ENCODE measurements around the gene MBNL1.

MBNL1 gene

GRCh38 chr3:152260026-152260425 is 8.7 kb upstream of the MBNL1 start:
- Mint-ChIP-seq H3K36me3 (peaks cover 16% of the 10 kb centered on the region), H3K27ac (peak overlapping the region; percentile 98)

GRCh38 chr3:152260529-152260928 is 8.2 kb upstream of the MBNL1 start:
- peaks cover 72% of the 10 kb centered on the region for H3K4me1 Mint-ChIP-seq
- H3K36me3 Mint-ChIP-seq: peaks cover 16% of the 10 kb centered on the region
- H3K4me3 Mint-ChIP-seq: peak overlapping the region; percentile 56
- DNase-seq (ENCODE audit: low spot score in 2 of 2) (no peak), ATAC-seq (peak; percentile 25)
- peak overlapping the region; percentile 98 for H3K27ac Mint-ChIP-seq
- H3K9me3 Mint-ChIP-seq: peaks cover 5% of the 10 kb centered on the region

More at GRCh38 chr3:152260026-152260425, 8.7 kb upstream of the MBNL1 start:
- Mint-ChIP-seq H3K4me3 (peak overlapping the region; percentile 56), H3K4me1 (peaks cover 76% of the 10 kb centered on the region), H3K9me3 (peaks cover 5% of the 10 kb centered on the region)
- ATAC-seq: no peak
- DNase-seq (ENCODE audit: low spot score in 2 of 2): no peak

- H3K27ac Mint-ChIP-seq: peak overlapping the region; percentile 98
- peaks cover 16% of the 10 kb centered on the region for H3K36me3 Mint-ChIP-seq
- ATAC-seq (no peak), DNase-seq (ENCODE audit: low spot score in 2 of 2) (no peak)
- H3K9me3 Mint-ChIP-seq: peaks cover 5% of the 10 kb centered on the region
- H3K4me1 Mint-ChIP-seq: peaks cover 70% of the 10 kb centered on the region
- peak overlapping the region; percentile 56 for H3K4me3 Mint-ChIP-seq
Measured at GRCh38 chr3:152261329-152261728, 7.4 kb upstream of the MBNL1 start.

- Mint-ChIP-seq H3K9me3 (peaks cover 5% of the 10 kb centered on the region), H3K4me1 (peaks cover 69% of the 10 kb centered on the region), H3K4me3 (peak overlapping the region; percentile 45), H3K27ac (peak overlapping the region; percentile 85), H3K36me3 (peaks cover 9% of the 10 kb centered on the region)
- ATAC-seq (no peak), DNase-seq (ENCODE audit: low spot score in 2 of 2) (no peak)
Measured at GRCh38 chr3:152263711-152264110, 5.0 kb upstream of the MBNL1 start.

- ATAC-seq: no peak
- Mint-ChIP-seq H3K36me3 (peaks cover 15% of the 10 kb centered on the region), H3K9me3 (peaks cover 5% of the 10 kb centered on the region), H3K27ac (peak overlapping the region; percentile 85), H3K4me1 (peaks cover 62% of the 10 kb centered on the region), H3K4me3 (peak overlapping the region; percentile 45)
- no peak for DNase-seq (ENCODE audit: low spot score in 2 of 2)
Measured at GRCh38 chr3:152264378-152264777, 4.4 kb upstream of the MBNL1 start.

GRCh38 chr3:152266221-152266995 is 2.3 kb upstream of the MBNL1 start:
- H3K36me3 Mint-ChIP-seq: peaks cover 36% of the 10 kb centered on the region
- H3K4me3 Mint-ChIP-seq: peak overlapping the region; percentile 77
- H3K27ac Mint-ChIP-seq: peak overlapping the region; percentile 86
- no peak for ATAC-seq
- no peak for DNase-seq (ENCODE audit: low spot score in 2 of 2)
- H3K4me1 Mint-ChIP-seq: peaks cover 50% of the 10 kb centered on the region
- peaks cover 5% of the 10 kb centered on the region for H3K9me3 Mint-ChIP-seq

GRCh38 chr3:152267831-152268554 is 736 bp upstream of the MBNL1 start:
- H3K9me3 Mint-ChIP-seq: peaks cover 5% of the 10 kb centered on the region
- ATAC-seq: no peak
- peaks cover 48% of the 10 kb centered on the region for H3K4me1 Mint-ChIP-seq
- H3K36me3 Mint-ChIP-seq: peaks cover 51% of the 10 kb centered on the region
- DNase-seq (ENCODE audit: low spot score in 2 of 2): no peak
- peak overlapping the region; percentile 86 for H3K27ac Mint-ChIP-seq
- peak overlapping the region; percentile 77 for H3K4me3 Mint-ChIP-seq

- peaks cover 63% of the 10 kb centered on the region for H3K36me3 Mint-ChIP-seq
- peak in 1 of 2 donors; percentile 66 for DNase-seq (ENCODE audit: low spot score in 2 of 2)
- H3K27ac Mint-ChIP-seq: peak overlapping the region; percentile 86
- peaks cover 41% of the 10 kb centered on the region for H3K4me1 Mint-ChIP-seq
- ATAC-seq: peak; percentile 66
- peak overlapping the region; percentile 77 for H3K4me3 Mint-ChIP-seq
- H3K9me3 Mint-ChIP-seq: no peaks in the 10 kb centered on the region
Measured at GRCh38 chr3:152269056-152269830, 514 bp downstream of the MBNL1 start.

- Mint-ChIP-seq H3K9me3 (no peaks in the 10 kb centered on the region), H3K36me3 (peaks cover 63% of the 10 kb centered on the region), H3K4me3 (peak overlapping the region; percentile 77), H3K4me1 (peaks cover 38% of the 10 kb centered on the region), H3K27ac (peak overlapping the region; percentile 86)
- ATAC-seq (peak; percentile 41), DNase-seq (ENCODE audit: low spot score in 2 of 2) (peak in 1 of 2 donors; percentile 72)
Measured at GRCh38 chr3:152269831-152270734, 1.4 kb downstream of the MBNL1 start.

GRCh38 chr3:152270937-152271336 is 2.2 kb downstream of the MBNL1 start:
- ATAC-seq (no peak), DNase-seq (ENCODE audit: low spot score in 2 of 2) (no peak)
- Mint-ChIP-seq H3K36me3 (peaks cover 63% of the 10 kb centered on the region), H3K4me3 (peak overlapping the region; percentile 77), H3K27ac (peak overlapping the region; percentile 86), H3K4me1 (peaks cover 37% of the 10 kb centered on the region), H3K9me3 (no peaks in the 10 kb centered on the region)

GRCh38 chr3:152271501-152272236 is 2.9 kb downstream of the MBNL1 start:
- no peaks in the 10 kb centered on the region for H3K9me3 Mint-ChIP-seq
- H3K4me1 Mint-ChIP-seq: peaks cover 36% of the 10 kb centered on the region
- peak overlapping the region; percentile 77 for H3K4me3 Mint-ChIP-seq
- peaks cover 63% of the 10 kb centered on the region for H3K36me3 Mint-ChIP-seq
- no peak for ATAC-seq
- H3K27ac Mint-ChIP-seq: peak overlapping the region; percentile 86
- DNase-seq (ENCODE audit: low spot score in 2 of 2): no peak

- Mint-ChIP-seq H3K4me3 (peak overlapping the region; percentile 77), H3K27ac (peak overlapping the region; percentile 86), H3K9me3 (no peaks in the 10 kb centered on the region), H3K4me1 (peaks cover 28% of the 10 kb centered on the region), H3K36me3 (peaks cover 63% of the 10 kb centered on the region)
- DNase-seq (ENCODE audit: low spot score in 2 of 2) (no peak), ATAC-seq (peak; percentile 46)
Measured at GRCh38 chr3:152272771-152273242, 4.1 kb downstream of the MBNL1 start.

GRCh38 chr3:152276681-152277080 is 8.0 kb downstream of the MBNL1 start:
- peaks cover 25% of the 10 kb centered on the region for H3K36me3 Mint-ChIP-seq
- peak overlapping the region; percentile 53 for H3K4me3 Mint-ChIP-seq
- ATAC-seq (peak; percentile 2), DNase-seq (ENCODE audit: low spot score in 2 of 2) (no peak)
- H3K4me1 Mint-ChIP-seq: peaks cover 46% of the 10 kb centered on the region
- H3K9me3 Mint-ChIP-seq: no peaks in the 10 kb centered on the region
- peak overlapping the region; percentile 85 for H3K27ac Mint-ChIP-seq

GRCh38 chr3:152277198-152277597 is 8.5 kb downstream of the MBNL1 start:
- H3K36me3 Mint-ChIP-seq: peaks cover 20% of the 10 kb centered on the region
- H3K4me1 Mint-ChIP-seq: peaks cover 47% of the 10 kb centered on the region
- DNase-seq (ENCODE audit: low spot score in 2 of 2) (no peak), ATAC-seq (no peak)
- H3K27ac Mint-ChIP-seq: peak overlapping the region; percentile 85
- peak overlapping the region; percentile 53 for H3K4me3 Mint-ChIP-seq
- no peaks in the 10 kb centered on the region for H3K9me3 Mint-ChIP-seq

Data from stimulated activated effector memory CD8-positive, alpha-beta T cell treated with anti-CD3 and anti-CD28 coated beads, Interleukin-12 subunit alpha, Interleukin-12 subunit beta, amount 100 ng/mL, for 72 hours (primary cell).